Amniotic epithelial cell (primary cell): ENCODE results near the gene MTCH1.

ENCODE experiments used
- DNase-seq: peaks from one replicate; pipeline ENCODE4 v3.0.0-alpha.2; 2010; ENCODE audit warnings: low read depth

MTCH1 gene, protein sequence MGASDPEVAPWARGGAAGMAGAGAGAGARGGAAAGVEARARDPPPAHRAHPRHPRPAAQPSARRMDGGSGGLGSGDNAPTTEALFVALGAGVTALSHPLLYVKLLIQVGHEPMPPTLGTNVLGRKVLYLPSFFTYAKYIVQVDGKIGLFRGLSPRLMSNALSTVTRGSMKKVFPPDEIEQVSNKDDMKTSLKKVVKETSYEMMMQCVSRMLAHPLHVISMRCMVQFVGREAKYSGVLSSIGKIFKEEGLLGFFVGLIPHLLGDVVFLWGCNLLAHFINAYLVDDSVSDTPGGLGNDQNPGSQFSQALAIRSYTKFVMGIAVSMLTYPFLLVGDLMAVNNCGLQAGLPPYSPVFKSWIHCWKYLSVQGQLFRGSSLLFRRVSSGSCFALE

GRCh38 chr6:36985808-36986703 lies at the start of gene MTCH1:
Gene MTCH1 (minus strand): TSS chr6:36986196. CDS start chr6:36986173, 23 bp downstream.
- peak; percentile 85 for DNase-seq

GRCh38 chr6:37033819-37034795 lies 48.1 kb upstream of the MTCH1 start:
- no peak for DNase-seq

GRCh38 chr6:37033255-37033654 lies 47.3 kb upstream of the MTCH1 start:
- DNase-seq, result no peak

- no peak for DNase-seq
These were observed 46.2 kb upstream of the MTCH1 start for GRCh38 chr6:37032239-37032638.

GRCh38 chr6:37030599-37030998 lies 44.6 kb upstream of the MTCH1 start:
- no peak for DNase-seq

DNA sequence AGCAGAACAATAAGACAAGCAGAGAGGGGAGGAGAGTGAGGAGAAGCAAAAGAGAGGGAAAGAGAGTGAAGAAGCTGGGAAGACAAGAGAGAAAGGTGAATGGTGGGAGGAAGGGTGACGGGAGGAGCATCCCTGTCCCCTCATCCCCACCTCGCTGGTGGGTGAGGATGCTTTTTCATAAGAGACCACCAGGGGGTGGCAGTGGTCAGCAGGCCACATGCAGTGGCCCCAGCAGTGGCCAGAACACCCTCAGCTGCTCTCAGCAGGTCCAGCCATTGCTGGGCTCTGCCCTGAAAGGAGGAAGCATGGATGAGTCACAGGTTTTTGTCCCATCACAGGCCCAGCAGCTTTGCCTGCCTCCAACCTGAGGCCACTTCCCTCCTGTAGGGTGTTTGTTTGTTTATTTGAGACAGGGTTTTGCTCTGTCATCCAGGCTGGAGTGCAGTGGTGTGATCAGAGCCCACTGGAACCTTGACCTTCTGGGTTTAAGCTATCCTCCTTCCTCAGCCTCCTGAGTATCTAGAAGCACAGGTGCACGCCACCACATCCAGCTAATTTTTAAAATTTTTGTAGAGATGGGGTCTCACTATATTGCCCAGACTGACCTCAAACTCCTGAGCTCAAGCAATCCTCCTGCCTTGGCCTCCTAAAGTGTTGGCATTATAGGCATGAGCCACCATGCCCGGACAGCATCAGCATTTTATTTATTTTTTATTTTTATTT lies 43.4 kb upstream of the MTCH1 start:
- peak; percentile 75 for DNase-seq

DNA sequence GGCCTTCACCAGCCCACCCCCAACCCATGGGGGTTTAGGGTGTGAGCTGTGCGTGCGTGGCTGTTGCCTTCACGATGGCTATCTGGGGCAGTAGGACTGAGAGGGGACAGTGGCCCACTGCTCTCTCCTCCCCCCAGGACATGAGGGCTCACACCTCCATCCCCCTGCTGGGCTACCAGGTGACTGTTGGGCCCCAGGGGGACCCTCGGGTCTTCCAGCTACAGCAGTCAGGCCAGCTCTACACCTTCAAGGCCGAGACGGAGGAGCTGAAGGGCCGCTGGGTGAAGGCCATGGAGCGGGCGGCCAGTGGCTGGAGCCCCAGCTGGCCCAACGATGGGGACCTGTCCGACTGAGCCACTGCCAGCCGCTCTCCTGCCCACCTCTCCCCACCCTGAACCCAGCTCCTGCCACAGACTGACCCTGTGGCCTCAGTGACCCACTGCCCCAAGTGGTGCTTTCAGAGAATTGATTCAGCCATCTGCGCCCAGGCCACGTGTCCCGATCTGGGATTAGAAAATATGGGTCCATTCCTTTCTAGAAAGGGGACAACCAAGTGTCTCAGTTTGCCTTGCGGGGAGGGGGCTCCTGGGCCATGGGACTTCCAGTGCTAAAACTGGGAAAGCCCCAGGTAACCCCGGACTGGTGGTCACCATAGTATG lies 41.9 kb upstream of the MTCH1 start:
- no peak for DNase-seq

- DNase-seq, result no peak
These were observed 41.2 kb upstream of the MTCH1 start for GRCh38 chr6:37027036-37027720.

DNA sequence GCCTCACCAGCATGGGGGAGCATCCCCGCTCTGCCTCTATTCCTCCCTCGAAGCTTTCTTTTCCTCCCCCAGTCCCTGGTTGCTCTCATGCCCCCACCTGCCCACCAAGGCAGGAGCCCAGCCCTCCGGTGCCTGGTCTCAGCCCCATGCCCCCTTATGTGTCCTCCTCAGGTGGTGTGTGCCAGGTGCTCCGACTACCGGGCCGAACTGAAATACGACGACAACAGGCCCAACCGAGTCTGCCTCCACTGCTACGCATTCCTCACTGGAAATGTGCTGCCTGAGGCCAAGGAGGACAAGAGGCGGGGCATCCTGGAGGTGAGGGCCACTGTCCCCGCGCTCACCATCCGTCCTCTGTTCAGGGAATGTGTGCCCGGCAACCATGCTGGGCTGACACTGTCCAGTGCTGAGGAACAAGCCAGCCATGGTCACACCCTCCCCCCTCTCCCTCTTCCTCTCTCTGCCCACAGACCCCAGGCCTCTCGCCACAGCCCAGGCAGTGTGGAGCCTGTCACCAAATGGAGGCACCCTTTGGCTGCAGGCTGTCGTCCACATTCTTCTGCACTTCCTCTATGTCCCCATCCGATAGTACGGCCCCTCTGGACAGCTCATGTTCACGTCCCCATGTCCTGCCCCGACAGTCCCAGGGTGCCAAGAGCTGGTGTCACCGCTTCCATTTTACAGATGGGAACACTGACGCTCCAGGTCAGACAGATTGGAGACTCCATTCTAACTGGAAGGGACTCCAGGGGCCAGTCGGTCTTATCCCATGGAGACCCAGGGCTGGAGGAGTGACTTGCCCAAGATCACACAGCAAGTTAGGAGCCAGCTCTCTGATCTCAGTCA lies 39.8 kb upstream of the MTCH1 start:
- no peak for DNase-seq

DNA sequence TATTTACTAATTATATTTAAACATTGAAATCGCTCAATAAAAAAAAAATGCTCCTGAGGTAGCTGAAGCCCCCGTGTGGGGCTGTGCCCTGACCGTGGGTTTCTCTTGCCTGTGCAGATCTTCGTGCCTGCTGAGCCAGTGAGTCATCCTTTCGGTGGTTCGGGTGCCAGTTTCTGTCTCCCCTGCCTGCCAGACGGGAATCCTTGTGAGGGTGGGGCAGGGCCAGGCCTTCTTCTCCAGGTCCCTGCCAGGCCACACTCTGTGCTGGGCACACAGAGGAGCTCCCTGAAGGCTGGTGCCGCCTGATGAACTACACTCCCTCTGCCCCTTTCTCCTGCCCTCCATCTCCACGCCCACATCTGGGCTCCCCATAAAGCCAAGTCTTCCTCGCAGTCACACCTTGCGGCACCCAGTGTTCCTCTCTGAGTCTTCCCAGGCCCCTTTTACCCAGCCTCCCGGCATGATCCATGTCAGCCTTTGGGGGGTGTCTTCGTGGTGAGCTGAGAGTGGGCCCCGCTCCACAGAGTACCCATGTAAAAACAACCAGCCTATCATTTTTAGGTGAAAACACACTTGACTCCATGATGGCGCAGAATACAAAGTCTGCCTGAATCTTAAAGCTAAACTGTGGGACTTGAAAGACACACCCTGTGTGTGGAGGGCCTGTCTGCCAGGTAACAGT lies 38.8 kb upstream of the MTCH1 start:
- DNase-seq, result peak; percentile 18

DNA sequence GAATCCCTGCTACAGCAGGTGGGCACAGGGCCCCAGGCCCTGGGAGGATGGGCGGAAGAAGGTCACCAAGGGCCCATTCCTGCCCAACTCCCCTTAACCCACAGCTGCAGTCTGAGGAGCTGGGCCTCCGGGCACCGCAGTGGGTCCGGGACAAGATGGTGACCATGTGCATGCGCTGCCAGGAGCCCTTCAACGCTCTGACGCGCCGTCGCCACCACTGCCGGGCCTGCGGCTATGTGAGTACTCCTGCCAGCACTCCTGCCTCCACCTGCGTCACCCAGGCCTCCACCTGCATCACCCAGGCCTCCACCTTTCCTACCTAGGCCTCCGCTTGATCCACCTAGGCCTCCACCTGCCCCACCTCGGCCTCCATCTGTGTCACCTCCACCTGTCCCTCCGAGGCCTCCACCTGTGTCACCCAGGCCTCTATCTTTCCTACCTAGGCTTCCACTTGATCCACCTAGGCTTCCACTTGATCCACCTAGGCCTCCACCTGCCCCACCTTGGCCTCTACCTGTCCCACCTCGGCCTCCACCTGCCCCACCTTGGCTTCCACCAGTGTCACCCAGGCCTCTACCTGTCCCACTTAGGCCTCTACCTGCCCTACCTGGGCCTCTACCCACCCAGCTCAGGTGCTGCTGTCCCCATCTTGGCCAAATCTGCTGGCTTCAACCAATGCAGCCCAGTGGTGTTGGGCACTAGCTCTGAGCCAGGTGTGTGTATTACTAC lies 36.3 kb upstream of the MTCH1 start:
- DNase-seq, result no peak

- DNase-seq, result peak; percentile 45
These were observed 35.5 kb upstream of the MTCH1 start for GRCh38 chr6:37021356-37022129.

DNA sequence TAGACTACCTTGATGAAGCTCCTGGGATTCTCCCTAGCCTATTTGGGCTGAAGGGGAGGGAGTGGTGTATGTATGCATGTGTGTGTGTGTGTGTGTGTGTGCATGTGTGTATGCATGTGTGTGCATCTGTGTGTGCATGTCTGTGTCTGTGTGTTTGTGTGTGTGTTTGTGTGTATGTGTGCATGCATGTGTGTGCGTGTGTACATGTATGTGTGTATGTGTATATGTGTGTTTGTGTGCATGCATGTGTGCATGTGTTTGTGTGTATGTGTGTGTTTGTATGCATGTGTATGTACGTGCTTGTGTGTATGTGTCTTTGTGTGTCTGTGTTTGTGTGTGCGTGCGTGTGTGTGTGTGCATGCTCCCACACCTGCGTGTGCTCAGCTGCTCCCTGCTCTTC lies 34.8 kb upstream of the MTCH1 start:
- DNase-seq, result no peak

- DNase-seq, result no peak
These were observed 34.4 kb upstream of the MTCH1 start for GRCh38 chr6:37020381-37020780.

- DNase-seq, result no peak
These were observed 33.1 kb upstream of the MTCH1 start for GRCh38 chr6:37019065-37019450.

DNA sequence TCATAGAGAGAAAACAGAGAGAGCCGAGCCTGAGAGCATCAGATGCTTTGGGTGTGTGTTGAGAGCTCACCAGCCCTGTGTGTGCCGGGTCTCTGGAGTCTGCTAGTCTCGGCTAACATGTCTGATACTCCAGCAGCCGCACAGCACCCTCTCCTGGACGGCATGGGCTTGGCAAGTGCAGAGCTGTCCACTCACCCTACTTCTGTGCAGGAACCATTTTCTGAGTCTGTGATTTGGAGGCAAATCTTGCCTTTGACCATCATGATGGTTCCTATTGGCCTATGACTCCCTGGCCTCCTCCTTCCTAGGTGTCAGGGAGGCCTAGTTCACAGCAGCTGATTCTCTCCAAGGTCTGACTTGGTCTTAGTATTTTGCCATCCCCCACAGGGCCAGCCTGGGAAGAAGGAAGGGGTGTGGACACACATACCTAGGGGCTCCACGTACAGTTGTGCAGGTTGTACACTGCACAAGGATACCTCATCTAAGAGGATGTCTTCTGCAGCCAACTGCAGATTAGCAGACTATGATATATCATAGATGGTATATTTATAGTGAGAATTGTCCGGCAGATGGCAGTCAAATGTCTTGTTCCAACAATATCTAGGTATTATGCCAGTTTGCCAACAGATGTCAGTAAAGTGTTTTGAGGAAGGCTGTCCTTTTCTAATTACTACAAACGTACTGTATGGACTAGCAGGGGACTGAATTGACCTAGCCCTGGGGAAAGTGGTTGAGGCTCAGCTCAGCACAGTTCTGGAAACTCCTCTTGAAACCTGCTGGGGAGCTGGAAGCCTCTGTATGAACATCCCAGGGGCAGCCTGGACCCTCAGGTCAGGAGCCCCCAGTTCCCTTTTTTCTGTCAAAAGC lies 32.4 kb upstream of the MTCH1 start:
- DNase-seq, result peak; percentile 81
